Measurements from ENCODE around the gene ZNF430. TPM values are rescaled to one million over a fixed set of nuclear protein-coding genes. Genes with fewer than 3 reads are reported as not detected.
A peak's percentile ranks its signal among the peaks of the same experiment; 100 is the strongest.

The ZNF430 gene
- total and polyA plus RNA-seq, 9 of the 15 experiments (the other 6 are each of a cell fraction or from before 2014, with no cell fraction given) = 4.7 to 15.4 (median 9.4) TPM

DNA sequence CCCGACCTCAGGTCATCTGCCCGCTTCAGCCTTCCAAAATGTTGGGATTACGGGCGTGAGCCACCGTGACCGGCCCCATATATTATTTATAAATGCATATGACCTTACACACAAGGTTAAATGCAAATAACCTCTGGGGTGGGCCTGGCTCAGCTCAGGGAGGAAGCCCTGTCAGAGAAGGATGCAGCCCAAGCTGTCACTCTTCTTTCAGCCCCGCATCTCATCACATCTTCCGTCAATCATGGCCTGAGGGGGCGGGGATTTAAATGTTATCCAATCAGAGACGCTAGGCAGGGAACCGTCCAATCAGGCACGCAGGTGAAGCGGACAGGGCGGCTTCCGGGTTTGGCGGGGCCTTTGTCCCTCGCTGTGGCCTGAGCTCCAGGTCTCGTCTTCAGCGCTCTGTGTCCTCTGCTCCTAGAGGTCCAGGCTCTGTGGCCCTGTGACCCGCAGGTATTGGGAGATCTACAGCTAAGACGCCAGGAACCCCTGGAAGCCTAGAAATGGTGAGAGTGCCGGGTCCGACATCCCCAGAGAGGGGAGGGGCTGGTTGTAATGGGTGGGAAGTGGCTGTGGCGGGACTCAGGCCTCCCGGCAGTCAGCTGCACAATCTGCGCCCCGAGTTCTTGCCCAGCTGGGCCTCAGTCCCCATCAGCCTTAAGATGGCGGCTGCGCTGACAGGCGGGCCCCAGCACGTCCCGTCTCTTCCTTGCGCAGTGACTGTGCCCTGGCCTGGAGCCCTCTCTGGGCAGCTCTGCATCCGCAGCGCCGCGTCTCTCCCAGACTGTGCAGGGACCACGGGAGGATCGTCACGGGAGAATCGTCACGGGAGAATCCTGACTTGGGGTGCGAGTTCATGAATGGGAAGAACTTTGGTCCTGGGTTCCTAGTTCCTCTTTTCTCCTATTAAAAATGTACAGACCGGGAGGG, at the start of gene ZNF430 (continued):
- TF ChIP-seq CSDE1 (IDR thresholded peaks at IDR 0.05) = no peak
- peak; percentile 48; the same call in 1 of the 2 replicates for TF ChIP-seq ATF7 (IDR thresholded peaks at IDR 0.05)
- TF ChIP-seq RFX1 (IDR thresholded peaks at IDR 0.05) = no peak
- peak; percentile 41 for TF ChIP-seq HNRNPLL (IDR thresholded peaks at IDR 0.05; ENCODE audit: low read depth, low read length, poor library complexity, severe bottlenecking)
- no peak for TF ChIP-seq ZNF644 (tag; IDR thresholded peaks at IDR 0.05; ENCODE audit: low read depth)
- no peak for TF ChIP-seq SLC30A9 (CRISPR knock-in tag; IDR thresholded peaks at IDR 0.05)
- no peak for TF ChIP-seq ZNF41 (CRISPR knock-in tag; conservative IDR thresholded peaks at IDR 0.05)
- no peak for TF ChIP-seq POLR2AphosphoS2 (IDR thresholded peaks at IDR 0.05; ENCODE audit: low read length)
- peak in 1 of 2 experiments; percentile 30; a peak in 1 of 4 replicates for TF ChIP-seq SIN3A (IDR thresholded peaks at IDR 0.05; ENCODE audit: borderline replicate concordance in 2 of 2, control insufficient read depth in 1 of 2, low read depth in 2 of 2, low read length in 2 of 2)
- TF ChIP-seq POLR2G (IDR thresholded peaks at IDR 0.05; ENCODE audit: low read depth, low read length) = peak; percentile 81
- TF ChIP-seq, protein P1, sequence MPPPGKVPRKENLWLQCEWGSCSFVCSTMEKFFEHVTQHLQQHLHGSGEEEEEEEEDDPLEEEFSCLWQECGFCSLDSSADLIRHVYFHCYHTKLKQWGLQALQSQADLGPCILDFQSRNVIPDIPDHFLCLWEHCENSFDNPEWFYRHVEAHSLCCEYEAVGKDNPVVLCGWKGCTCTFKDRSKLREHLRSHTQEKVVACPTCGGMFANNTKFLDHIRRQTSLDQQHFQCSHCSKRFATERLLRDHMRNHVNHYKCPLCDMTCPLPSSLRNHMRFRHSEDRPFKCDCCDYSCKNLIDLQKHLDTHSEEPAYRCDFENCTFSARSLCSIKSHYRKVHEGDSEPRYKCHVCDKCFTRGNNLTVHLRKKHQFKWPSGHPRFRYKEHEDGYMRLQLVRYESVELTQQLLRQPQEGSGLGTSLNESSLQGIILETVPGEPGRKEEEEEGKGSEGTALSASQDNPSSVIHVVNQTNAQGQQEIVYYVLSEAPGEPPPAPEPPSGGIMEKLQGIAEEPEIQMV (tag; conservative IDR thresholded peaks at IDR 0.05; ENCODE audit: low read depth) = no peak
- peak; percentile 90 for TF ChIP-seq POLR2A (conservative IDR thresholded peaks at IDR 0.05)
- peak; percentile 75; the same call in 1 of the 2 replicates for TF ChIP-seq CTBP1 (IDR thresholded peaks at IDR 0.05; ENCODE audit: borderline replicate concordance)
- no peak for TF ChIP-seq RFX7 (CRISPR knock-in tag; IDR thresholded peaks at IDR 0.05)
- TF ChIP-seq, protein P2, sequence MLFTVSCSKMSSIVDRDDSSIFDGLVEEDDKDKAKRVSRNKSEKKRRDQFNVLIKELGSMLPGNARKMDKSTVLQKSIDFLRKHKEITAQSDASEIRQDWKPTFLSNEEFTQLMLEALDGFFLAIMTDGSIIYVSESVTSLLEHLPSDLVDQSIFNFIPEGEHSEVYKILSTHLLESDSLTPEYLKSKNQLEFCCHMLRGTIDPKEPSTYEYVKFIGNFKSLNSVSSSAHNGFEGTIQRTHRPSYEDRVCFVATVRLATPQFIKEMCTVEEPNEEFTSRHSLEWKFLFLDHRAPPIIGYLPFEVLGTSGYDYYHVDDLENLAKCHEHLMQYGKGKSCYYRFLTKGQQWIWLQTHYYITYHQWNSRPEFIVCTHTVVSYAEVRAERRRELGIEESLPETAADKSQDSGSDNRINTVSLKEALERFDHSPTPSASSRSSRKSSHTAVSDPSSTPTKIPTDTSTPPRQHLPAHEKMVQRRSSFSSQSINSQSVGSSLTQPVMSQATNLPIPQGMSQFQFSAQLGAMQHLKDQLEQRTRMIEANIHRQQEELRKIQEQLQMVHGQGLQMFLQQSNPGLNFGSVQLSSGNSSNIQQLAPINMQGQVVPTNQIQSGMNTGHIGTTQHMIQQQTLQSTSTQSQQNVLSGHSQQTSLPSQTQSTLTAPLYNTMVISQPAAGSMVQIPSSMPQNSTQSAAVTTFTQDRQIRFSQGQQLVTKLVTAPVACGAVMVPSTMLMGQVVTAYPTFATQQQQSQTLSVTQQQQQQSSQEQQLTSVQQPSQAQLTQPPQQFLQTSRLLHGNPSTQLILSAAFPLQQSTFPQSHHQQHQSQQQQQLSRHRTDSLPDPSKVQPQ (CRISPR knock-in tag; IDR thresholded peaks at IDR 0.05; ENCODE audit: borderline replicate concordance) = no peak
- TF ChIP-seq, protein P3, sequence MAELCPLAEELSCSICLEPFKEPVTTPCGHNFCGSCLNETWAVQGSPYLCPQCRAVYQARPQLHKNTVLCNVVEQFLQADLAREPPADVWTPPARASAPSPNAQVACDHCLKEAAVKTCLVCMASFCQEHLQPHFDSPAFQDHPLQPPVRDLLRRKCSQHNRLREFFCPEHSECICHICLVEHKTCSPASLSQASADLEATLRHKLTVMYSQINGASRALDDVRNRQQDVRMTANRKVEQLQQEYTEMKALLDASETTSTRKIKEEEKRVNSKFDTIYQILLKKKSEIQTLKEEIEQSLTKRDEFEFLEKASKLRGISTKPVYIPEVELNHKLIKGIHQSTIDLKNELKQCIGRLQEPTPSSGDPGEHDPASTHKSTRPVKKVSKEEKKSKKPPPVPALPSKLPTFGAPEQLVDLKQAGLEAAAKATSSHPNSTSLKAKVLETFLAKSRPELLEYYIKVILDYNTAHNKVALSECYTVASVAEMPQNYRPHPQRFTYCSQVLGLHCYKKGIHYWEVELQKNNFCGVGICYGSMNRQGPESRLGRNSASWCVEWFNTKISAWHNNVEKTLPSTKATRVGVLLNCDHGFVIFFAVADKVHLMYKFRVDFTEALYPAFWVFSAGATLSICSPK (IDR thresholded peaks at IDR 0.05; ENCODE audit: borderline replicate concordance) = no peak
- TF ChIP-seq POLR2B (IDR thresholded peaks at IDR 0.05; ENCODE audit: low read depth, partially characterized antibody) = peak; percentile 77
- TF ChIP-seq, protein P4, sequence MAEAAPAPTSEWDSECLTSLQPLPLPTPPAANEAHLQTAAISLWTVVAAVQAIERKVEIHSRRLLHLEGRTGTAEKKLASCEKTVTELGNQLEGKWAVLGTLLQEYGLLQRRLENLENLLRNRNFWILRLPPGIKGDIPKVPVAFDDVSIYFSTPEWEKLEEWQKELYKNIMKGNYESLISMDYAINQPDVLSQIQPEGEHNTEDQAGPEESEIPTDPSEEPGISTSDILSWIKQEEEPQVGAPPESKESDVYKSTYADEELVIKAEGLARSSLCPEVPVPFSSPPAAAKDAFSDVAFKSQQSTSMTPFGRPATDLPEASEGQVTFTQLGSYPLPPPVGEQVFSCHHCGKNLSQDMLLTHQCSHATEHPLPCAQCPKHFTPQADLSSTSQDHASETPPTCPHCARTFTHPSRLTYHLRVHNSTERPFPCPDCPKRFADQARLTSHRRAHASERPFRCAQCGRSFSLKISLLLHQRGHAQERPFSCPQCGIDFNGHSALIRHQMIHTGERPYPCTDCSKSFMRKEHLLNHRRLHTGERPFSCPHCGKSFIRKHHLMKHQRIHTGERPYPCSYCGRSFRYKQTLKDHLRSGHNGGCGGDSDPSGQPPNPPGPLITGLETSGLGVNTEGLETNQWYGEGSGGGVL (CRISPR knock-in tag; IDR thresholded peaks at IDR 0.05) = no peak
- TF ChIP-seq GATAD2A (IDR thresholded peaks at IDR 0.05) = no peak
- TF ChIP-seq TBL1XR1 (IDR thresholded peaks at IDR 0.05; ENCODE audit: low read length in 2 of 2) = no peak

All from K562 (cell line).